ENCODE measurements around the gene METRN.
A peak's percentile ranks its signal among the peaks of the same experiment; 100 is the strongest.

METRN gene

DNA sequence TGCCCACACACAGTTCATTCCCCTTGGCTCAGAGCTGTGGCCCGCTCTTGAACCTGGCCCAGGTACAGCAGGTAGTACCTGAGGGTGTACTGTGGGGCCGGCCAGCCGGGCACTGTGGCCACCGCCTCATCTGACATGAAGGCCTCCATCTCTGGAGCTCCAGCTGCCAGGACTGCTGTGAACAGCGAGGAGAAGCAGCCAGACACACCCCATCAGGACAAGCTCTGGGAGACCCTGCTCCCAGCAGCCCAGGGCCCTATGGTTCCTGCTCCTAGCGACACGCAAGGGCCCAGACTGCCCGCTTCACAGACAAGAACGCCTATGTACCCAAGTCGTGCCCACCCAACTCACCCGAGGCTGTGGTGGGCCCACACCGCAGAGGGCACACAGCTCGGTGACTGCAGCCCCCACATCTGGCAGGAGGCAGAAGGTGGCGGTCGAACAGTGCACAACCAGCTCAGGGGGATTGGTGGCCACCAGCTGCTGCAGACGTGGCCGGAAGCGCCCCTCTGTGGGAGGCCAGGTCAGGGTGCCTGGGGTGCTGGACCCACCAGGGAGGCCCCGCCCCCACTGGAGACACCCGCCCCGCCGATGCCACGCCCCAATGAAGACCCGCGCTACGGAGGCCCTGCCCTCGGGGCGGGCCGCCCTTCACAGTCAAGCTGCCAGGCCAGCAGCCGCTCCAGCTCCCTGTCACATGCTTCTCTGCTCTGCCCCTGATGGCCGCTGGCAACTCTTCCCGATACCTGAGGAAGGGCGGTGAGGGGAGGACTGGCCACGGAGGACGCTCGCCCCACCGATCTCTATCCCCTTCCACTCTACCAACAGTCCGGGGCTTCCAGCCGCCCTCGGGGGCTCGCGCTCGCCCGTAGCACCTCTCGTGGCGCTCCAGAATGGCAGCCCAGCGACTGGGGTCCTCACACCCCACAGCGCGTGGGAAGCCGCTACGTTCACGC is 35.8 kb upstream of the METRN start (continued):
- TF ChIP-seq, protein P1, sequence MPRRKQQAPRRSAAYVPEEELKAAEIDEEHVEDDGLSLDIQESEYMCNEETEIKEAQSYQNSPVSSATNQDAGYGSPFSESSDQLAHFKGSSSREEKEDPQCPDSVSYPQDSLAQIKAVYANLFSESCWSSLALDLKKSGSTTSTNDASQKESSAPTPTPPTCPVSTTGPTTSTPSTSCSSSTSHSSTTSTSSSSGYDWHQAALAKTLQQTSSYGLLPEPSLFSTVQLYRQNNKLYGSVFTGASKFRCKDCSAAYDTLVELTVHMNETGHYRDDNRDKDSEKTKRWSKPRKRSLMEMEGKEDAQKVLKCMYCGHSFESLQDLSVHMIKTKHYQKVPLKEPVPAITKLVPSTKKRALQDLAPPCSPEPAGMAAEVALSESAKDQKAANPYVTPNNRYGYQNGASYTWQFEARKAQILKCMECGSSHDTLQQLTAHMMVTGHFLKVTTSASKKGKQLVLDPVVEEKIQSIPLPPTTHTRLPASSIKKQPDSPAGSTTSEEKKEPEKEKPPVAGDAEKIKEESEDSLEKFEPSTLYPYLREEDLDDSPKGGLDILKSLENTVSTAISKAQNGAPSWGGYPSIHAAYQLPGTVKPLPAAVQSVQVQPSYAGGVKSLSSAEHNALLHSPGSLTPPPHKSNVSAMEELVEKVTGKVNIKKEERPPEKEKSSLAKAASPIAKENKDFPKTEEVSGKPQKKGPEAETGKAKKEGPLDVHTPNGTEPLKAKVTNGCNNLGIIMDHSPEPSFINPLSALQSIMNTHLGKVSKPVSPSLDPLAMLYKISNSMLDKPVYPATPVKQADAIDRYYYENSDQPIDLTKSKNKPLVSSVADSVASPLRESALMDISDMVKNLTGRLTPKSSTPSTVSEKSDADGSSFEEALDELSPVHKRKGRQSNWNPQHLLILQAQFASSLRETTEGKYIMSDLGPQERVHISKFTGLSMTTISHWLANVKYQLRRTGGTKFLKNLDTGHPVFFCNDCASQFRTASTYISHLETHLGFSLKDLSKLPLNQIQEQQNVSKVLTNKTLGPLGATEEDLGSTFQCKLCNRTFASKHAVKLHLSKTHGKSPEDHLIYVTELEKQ (tag by site-specific recombination; IDR thresholded peaks at IDR 0.05; ENCODE audit: borderline replicate concordance), result no peak
- TF ChIP-seq ZNF48 (tag by site-specific recombination; IDR thresholded peaks at IDR 0.05), result no peak

DNA sequence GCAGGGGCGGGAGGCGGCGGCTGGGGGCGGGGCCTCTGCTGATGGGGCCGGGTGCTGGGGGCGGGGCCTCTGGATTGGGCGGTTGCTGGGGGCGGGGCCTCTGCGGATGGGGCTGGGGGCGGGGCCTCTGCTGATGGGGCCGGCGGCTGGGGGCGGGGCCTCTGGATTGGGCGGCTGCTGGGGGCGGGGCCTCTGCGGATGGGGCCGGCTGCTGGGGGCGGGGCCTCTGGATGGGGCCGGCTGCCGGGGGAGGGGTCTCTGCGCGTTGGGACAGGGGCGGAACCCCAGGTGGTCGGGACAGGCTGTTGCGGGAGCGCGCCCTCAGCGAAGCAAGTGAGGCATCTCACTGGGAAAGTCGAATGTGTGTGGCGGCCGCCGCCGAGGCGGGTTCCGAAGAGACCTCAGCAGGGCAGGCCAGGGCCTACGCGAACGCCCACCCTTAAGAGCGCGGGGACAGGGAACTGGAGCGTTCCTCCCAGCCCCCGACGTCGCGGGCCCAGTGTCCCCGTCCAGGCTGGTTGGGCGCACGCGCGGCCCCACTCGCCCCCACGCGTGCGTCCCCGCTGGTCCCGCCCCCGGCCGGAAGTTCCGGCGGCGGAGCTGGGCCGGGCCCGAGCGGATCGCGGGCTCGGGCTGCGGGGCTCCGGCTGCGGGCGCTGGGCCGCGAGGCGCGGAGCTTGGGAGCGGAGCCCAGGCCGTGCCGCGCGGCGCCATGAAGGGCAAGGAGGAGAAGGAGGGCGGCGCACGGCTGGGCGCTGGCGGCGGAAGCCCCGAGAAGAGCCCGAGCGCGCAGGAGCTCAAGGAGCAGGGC is 34.9 kb upstream of the METRN start, which contains the start of gene STUB1:
STUB1 (plus strand) TSS at position 597 of the 811 bp plus-strand sequence; CDS start at position 713, 116 bp downstream.
- no peaks in the 10 kb centered on the region for H3K9me3 ChIP-seq (ENCODE audit: control insufficient read depth, insufficient read depth, low read depth, low read length)
- H3K36me3 ChIP-seq (ENCODE audit: control insufficient read depth in 2 of 2, insufficient read depth in 1 of 2, low read length in 2 of 2), result peaks cover 3 to 37% of the 10 kb centered on the region in 2 experiments; a peak in 1 of 3 replicates
- peak within 1 kb of the TSS; percentile 82 for H3K4me3 ChIP-seq (ENCODE audit: low read depth, low read length)
- CTCF ChIA-PET, result no interaction called here
- peaks cover 14% of the 10 kb centered on the region; the same call in 1 of the 2 replicates for H3K4me1 ChIP-seq (ENCODE audit: control insufficient read depth, insufficient read depth, low read length)
- H3K27ac ChIP-seq (ENCODE audit: extremely low read depth, low read depth, low read length), result peak within 1 kb of the TSS; percentile 97
- POLR2A ChIA-PET, result interaction anchor here (0.9 to 5.4 kb wide), 10 partner anchors 10 to 108 kb away, joined by 3 to 57 read pairs (median 4); partner anchors contain the start of genes ANTKMT, CHTF18, RHOT2 and RPUSD1
- no peak for TF ChIP-seq ZNF404 (tag by site-specific recombination; IDR thresholded peaks at IDR 0.05)
- TF ChIP-seq ZNF529 (tag by site-specific recombination; IDR thresholded peaks at IDR 0.05; ENCODE audit: insufficient replicate concordance), result no peak
- no peak for TF ChIP-seq ZNF629 (tag by site-specific recombination; IDR thresholded peaks at IDR 0.05)
- no peak for TF ChIP-seq ZNF416 (tag by site-specific recombination; IDR thresholded peaks at IDR 0.05)
- peak; percentile 8 for TF ChIP-seq ZEB2 (tag by site-specific recombination; IDR thresholded peaks at IDR 0.05)
- TF ChIP-seq, protein P2, sequence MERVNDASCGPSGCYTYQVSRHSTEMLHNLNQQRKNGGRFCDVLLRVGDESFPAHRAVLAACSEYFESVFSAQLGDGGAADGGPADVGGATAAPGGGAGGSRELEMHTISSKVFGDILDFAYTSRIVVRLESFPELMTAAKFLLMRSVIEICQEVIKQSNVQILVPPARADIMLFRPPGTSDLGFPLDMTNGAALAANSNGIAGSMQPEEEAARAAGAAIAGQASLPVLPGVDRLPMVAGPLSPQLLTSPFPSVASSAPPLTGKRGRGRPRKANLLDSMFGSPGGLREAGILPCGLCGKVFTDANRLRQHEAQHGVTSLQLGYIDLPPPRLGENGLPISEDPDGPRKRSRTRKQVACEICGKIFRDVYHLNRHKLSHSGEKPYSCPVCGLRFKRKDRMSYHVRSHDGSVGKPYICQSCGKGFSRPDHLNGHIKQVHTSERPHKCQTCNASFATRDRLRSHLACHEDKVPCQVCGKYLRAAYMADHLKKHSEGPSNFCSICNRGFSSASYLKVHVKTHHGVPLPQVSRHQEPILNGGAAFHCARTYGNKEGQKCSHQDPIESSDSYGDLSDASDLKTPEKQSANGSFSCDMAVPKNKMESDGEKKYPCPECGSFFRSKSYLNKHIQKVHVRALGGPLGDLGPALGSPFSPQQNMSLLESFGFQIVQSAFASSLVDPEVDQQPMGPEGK (tag by site-specific recombination; IDR thresholded peaks at IDR 0.05), result peak; percentile 99
- TF ChIP-seq ZNF426 (tag by site-specific recombination; IDR thresholded peaks at IDR 0.05), result no peak
- 0 out of 2 replicates have a peak, but pooled peaks have one; percentile 11 for TF ChIP-seq ZNF501 (tag by site-specific recombination; IDR thresholded peaks at IDR 0.05)
- no peak for TF ChIP-seq ZNF10 (tag by site-specific recombination; IDR thresholded peaks at IDR 0.05)
- TF ChIP-seq KLF10 (tag by site-specific recombination; IDR thresholded peaks at IDR 0.05), result peak; percentile 38; the same call in 1 of the 2 replicates
- TF ChIP-seq FEZF1 (tag by site-specific recombination; IDR thresholded peaks at IDR 0.05), result no peak
- TF ChIP-seq ZIC2 (tag by site-specific recombination; IDR thresholded peaks at IDR 0.05), result peak; percentile 12; the same call in 1 of the 2 replicates
- TF ChIP-seq, protein P3, sequence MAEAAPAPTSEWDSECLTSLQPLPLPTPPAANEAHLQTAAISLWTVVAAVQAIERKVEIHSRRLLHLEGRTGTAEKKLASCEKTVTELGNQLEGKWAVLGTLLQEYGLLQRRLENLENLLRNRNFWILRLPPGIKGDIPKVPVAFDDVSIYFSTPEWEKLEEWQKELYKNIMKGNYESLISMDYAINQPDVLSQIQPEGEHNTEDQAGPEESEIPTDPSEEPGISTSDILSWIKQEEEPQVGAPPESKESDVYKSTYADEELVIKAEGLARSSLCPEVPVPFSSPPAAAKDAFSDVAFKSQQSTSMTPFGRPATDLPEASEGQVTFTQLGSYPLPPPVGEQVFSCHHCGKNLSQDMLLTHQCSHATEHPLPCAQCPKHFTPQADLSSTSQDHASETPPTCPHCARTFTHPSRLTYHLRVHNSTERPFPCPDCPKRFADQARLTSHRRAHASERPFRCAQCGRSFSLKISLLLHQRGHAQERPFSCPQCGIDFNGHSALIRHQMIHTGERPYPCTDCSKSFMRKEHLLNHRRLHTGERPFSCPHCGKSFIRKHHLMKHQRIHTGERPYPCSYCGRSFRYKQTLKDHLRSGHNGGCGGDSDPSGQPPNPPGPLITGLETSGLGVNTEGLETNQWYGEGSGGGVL (tag by site-specific recombination; IDR thresholded peaks at IDR 0.05), result 0 out of 2 replicates have a peak, but pooled peaks have one; percentile 34
- peak; percentile 53; the same call in 1 of the 2 replicates for TF ChIP-seq BCL11B (tag by site-specific recombination; IDR thresholded peaks at IDR 0.05; ENCODE audit: low read depth)
- TF ChIP-seq, protein P4, sequence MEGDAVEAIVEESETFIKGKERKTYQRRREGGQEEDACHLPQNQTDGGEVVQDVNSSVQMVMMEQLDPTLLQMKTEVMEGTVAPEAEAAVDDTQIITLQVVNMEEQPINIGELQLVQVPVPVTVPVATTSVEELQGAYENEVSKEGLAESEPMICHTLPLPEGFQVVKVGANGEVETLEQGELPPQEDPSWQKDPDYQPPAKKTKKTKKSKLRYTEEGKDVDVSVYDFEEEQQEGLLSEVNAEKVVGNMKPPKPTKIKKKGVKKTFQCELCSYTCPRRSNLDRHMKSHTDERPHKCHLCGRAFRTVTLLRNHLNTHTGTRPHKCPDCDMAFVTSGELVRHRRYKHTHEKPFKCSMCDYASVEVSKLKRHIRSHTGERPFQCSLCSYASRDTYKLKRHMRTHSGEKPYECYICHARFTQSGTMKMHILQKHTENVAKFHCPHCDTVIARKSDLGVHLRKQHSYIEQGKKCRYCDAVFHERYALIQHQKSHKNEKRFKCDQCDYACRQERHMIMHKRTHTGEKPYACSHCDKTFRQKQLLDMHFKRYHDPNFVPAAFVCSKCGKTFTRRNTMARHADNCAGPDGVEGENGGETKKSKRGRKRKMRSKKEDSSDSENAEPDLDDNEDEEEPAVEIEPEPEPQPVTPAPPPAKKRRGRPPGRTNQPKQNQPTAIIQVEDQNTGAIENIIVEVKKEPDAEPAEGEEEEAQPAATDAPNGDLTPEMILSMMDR (tag by site-specific recombination; IDR thresholded peaks at IDR 0.05), result no peak
- peak; percentile 53; the same call in 1 of the 2 replicates for TF ChIP-seq GLIS1 (tag by site-specific recombination; IDR thresholded peaks at IDR 0.05)
- TF ChIP-seq WT1 (tag by site-specific recombination; IDR thresholded peaks at IDR 0.05), result peak; percentile 19; the same call in 1 of the 2 replicates
- peak; percentile 77; the same call in 1 of the 2 replicates for TF ChIP-seq ZFP69B (tag by site-specific recombination; IDR thresholded peaks at IDR 0.05)
- TF ChIP-seq ZNF248 (tag by site-specific recombination; IDR thresholded peaks at IDR 0.05), result no peak
- TF ChIP-seq, protein P5, sequence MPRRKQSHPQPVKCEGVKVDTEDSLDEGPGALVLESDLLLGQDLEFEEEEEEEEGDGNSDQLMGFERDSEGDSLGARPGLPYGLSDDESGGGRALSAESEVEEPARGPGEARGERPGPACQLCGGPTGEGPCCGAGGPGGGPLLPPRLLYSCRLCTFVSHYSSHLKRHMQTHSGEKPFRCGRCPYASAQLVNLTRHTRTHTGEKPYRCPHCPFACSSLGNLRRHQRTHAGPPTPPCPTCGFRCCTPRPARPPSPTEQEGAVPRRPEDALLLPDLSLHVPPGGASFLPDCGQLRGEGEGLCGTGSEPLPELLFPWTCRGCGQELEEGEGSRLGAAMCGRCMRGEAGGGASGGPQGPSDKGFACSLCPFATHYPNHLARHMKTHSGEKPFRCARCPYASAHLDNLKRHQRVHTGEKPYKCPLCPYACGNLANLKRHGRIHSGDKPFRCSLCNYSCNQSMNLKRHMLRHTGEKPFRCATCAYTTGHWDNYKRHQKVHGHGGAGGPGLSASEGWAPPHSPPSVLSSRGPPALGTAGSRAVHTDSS (tag by site-specific recombination; IDR thresholded peaks at IDR 0.05), result no peak

All from HEK293 (cell line).